ENCODE measurements around the gene SHC4. TPM values are rescaled to one million over a fixed set of nuclear protein-coding genes. Genes with fewer than 3 reads are reported as not detected.

The SHC4 gene
- polyA plus RNA-seq, 1 donor (not counting 4 experiments of a cell fraction or from before 2014, with no cell fraction given), result 0.94 TPM

- dilution Hi-C loops (cut with MboI; ENCODE audit: extremely low pct_ligation_motif_present, low sequenced_read_pairs), result no loop called here
- no peaks in the 10 kb centered on the region for H3K27me3 ChIP-seq (ENCODE audit: control insufficient read depth, extremely low read depth, insufficient read depth, low read length)
- H3K36me3 ChIP-seq (ENCODE audit: control insufficient read depth in 2 of 2, extremely low read depth in 1 of 2, insufficient read depth in 2 of 2, low read length in 2 of 2), result no peaks in the 10 kb centered on the region
- H4K20me1 ChIP-seq (ENCODE audit: control insufficient read depth, extremely low read depth, insufficient read depth, low read length), result no peaks in the 10 kb centered on the region
- H3K9me1 ChIP-seq (ENCODE audit: control insufficient read depth, extremely low read depth, insufficient read depth, low read length), result no peaks in the 10 kb centered on the region
- H3K4me2 ChIP-seq (ENCODE audit: control insufficient read depth, extremely low read depth, insufficient read depth, low read depth, low read length), result no peak overlapping the region
- FAIRE-seq (no peak), DNase-seq (ENCODE audit: low read depth, low spot score) (no peak)
- no peaks in the 10 kb centered on the region for H3K9me3 ChIP-seq (ENCODE audit: control insufficient read depth, low read depth, low read length)
- no peak overlapping the region for H3K27ac ChIP-seq (ENCODE audit: control insufficient read depth, insufficient read depth, low read length)
- H2AFZ ChIP-seq (ENCODE audit: control insufficient read depth, low read length), result no peak overlapping the region
- H3K79me2 ChIP-seq (ENCODE audit: control insufficient read depth, insufficient read depth, low read length), result no peaks in the 10 kb centered on the region
- no peak for TF ChIP-seq EZH2 (IDR thresholded peaks at IDR 0.05; ENCODE audit: low read length)
- TF ChIP-seq, protein P1, sequence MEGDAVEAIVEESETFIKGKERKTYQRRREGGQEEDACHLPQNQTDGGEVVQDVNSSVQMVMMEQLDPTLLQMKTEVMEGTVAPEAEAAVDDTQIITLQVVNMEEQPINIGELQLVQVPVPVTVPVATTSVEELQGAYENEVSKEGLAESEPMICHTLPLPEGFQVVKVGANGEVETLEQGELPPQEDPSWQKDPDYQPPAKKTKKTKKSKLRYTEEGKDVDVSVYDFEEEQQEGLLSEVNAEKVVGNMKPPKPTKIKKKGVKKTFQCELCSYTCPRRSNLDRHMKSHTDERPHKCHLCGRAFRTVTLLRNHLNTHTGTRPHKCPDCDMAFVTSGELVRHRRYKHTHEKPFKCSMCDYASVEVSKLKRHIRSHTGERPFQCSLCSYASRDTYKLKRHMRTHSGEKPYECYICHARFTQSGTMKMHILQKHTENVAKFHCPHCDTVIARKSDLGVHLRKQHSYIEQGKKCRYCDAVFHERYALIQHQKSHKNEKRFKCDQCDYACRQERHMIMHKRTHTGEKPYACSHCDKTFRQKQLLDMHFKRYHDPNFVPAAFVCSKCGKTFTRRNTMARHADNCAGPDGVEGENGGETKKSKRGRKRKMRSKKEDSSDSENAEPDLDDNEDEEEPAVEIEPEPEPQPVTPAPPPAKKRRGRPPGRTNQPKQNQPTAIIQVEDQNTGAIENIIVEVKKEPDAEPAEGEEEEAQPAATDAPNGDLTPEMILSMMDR (optimal IDR thresholded peaks at IDR 0.05 in 1 of 3, IDR thresholded peaks at IDR 0.05 in 1 of 3, conservative IDR thresholded peaks at IDR 0.05 in 1 of 3; ENCODE audit: extremely low read depth in 1 of 3, insufficient read depth in 2 of 3, low read length in 3 of 3), result no peak
- H3K9ac ChIP-seq (ENCODE audit: control insufficient read depth, extremely low read depth, insufficient read depth, low read length), result no peak overlapping the region
- H3K4me1 ChIP-seq (ENCODE audit: control insufficient read depth, extremely low read depth, insufficient read depth, low read length), result no peaks in the 10 kb centered on the region
- H3K4me3 ChIP-seq (ENCODE audit: control insufficient read depth in 2 of 3, extremely low read depth in 1 of 3, insufficient read depth in 2 of 3, low read depth in 1 of 3, low read length in 3 of 3), result no peak overlapping the region
Observed at GRCh38 chr15:48845123-48845522, 118.6 kb downstream of the SHC4 start.

- Histone ChIP-seq H3K4me2 (ENCODE audit: control insufficient read depth, extremely low read depth, insufficient read depth, low read depth, low read length) (no peak overlapping the region), H3K79me2 (ENCODE audit: control insufficient read depth, insufficient read depth, low read length) (no peaks in the 10 kb centered on the region), H3K9ac (ENCODE audit: control insufficient read depth, extremely low read depth, insufficient read depth, low read length) (no peak overlapping the region), H3K4me3 (ENCODE audit: control insufficient read depth in 2 of 3, extremely low read depth in 1 of 3, insufficient read depth in 2 of 3, low read depth in 1 of 3, low read length in 3 of 3) (no peak overlapping the region), H3K36me3 (ENCODE audit: control insufficient read depth in 2 of 2, extremely low read depth in 1 of 2, insufficient read depth in 2 of 2, low read length in 2 of 2) (no peaks in the 10 kb centered on the region), H3K4me1 (ENCODE audit: control insufficient read depth, extremely low read depth, insufficient read depth, low read length) (no peaks in the 10 kb centered on the region), H4K20me1 (ENCODE audit: control insufficient read depth, extremely low read depth, insufficient read depth, low read length) (no peaks in the 10 kb centered on the region), H3K27ac (ENCODE audit: control insufficient read depth, insufficient read depth, low read length) (no peak overlapping the region), H3K27me3 (ENCODE audit: control insufficient read depth, extremely low read depth, insufficient read depth, low read length) (no peaks in the 10 kb centered on the region), H2AFZ (ENCODE audit: control insufficient read depth, low read length) (no peak overlapping the region), H3K9me3 (ENCODE audit: control insufficient read depth, low read depth, low read length) (no peaks in the 10 kb centered on the region), H3K9me1 (ENCODE audit: control insufficient read depth, extremely low read depth, insufficient read depth, low read length) (no peaks in the 10 kb centered on the region)
- dilution Hi-C loops (cut with MboI; ENCODE audit: extremely low pct_ligation_motif_present, low sequenced_read_pairs), result no loop called here
- TF ChIP-seq, protein P1 (optimal IDR thresholded peaks at IDR 0.05 in 1 of 3, IDR thresholded peaks at IDR 0.05 in 1 of 3, conservative IDR thresholded peaks at IDR 0.05 in 1 of 3; ENCODE audit: extremely low read depth in 1 of 3, insufficient read depth in 2 of 3, low read length in 3 of 3), result no peak
- TF ChIP-seq EZH2 (IDR thresholded peaks at IDR 0.05; ENCODE audit: low read length), result no peak
- DNase-seq (ENCODE audit: low read depth, low spot score) (no peak), FAIRE-seq (no peak)
Observed at GRCh38 chr15:48842501-48842900, 121.2 kb downstream of the SHC4 start.
